GM19240 (cell line): ENCODE results near the gene UGT1A9.
"Not testable (repeated sequence)": the region's sequence is repeated elsewhere in the genome, so short reads cannot be mapped to it uniquely, and the experiment has no call there.

Source experiments
- DNase-seq: peaks from one replicate; pipeline ENCODE4 v3.0.0; 2011; ENCODE audit warnings: low spot score; ENCODE audit not compliant: insufficient read length

Gene UGT1A9

GRCh38 chr2:233680361-233681045 is 8.8 kb downstream of the UGT1A9 start:
- no peak for DNase-seq

- no peak for DNase-seq
Observed at GRCh38 chr2:233681521-233682099, 9.9 kb downstream of the UGT1A9 start, which contains the start of gene UGT1A7. Gene UGT1A7, plus strand, starts transcription at chr2:233681901. Its CDS starts 37 bp downstream, at chr2:233681938.

GRCh38 chr2:233684640-233685039 is 12.9 kb downstream of the UGT1A9 start:
- DNase-seq = no peak

- DNase-seq = no peak
Observed at GRCh38 chr2:233686928-233687327, 15.2 kb downstream of the UGT1A9 start.

GRCh38 chr2:233688341-233688740 is 16.6 kb downstream of the UGT1A9 start:
- DNase-seq = no peak

- no peak for DNase-seq
Observed at GRCh38 chr2:233689031-233689430, 17.3 kb downstream of the UGT1A9 start.

GRCh38 chr2:233689501-233689900 is 17.8 kb downstream of the UGT1A9 start:
- no peak for DNase-seq

- no peak for DNase-seq
Observed at GRCh38 chr2:233690444-233690843, 18.7 kb downstream of the UGT1A9 start.

GRCh38 chr2:233691443-233692433 is 20.0 kb downstream of the UGT1A9 start:
- no peak for DNase-seq

- no peak for DNase-seq
Observed at GRCh38 chr2:233692648-233693047, 20.9 kb downstream of the UGT1A9 start, which contains the start of gene UGT1A6. Gene UGT1A6, plus strand, starts transcription at chr2:233692890. Its CDS starts 115 bp downstream, at chr2:233693005.

- DNase-seq = no peak
Observed at GRCh38 chr2:233693963-233694362, 22.3 kb downstream of the UGT1A9 start.

- no peak for DNase-seq
Observed at GRCh38 chr2:233698740-233699139, 27.0 kb downstream of the UGT1A9 start.

- no peak for DNase-seq
Observed at GRCh38 chr2:233699424-233700027, 27.8 kb downstream of the UGT1A9 start.

- no peak for DNase-seq
Observed at GRCh38 chr2:233700028-233700635, 28.4 kb downstream of the UGT1A9 start.

GRCh38 chr2:233700842-233701241 is 29.1 kb downstream of the UGT1A9 start:
- not testable (repeated sequence) for DNase-seq

GRCh38 chr2:233702238-233702637 is 30.5 kb downstream of the UGT1A9 start:
- no peak for DNase-seq

- DNase-seq = no peak
Observed at GRCh38 chr2:233705911-233706506, 34.3 kb downstream of the UGT1A9 start.

- no peak for DNase-seq
Observed at GRCh38 chr2:233706720-233707119, 35.0 kb downstream of the UGT1A9 start.

GRCh38 chr2:233707940-233708644 is 36.4 kb downstream of the UGT1A9 start:
- DNase-seq = no peak

GRCh38 chr2:233708942-233709341 is 37.2 kb downstream of the UGT1A9 start:
- no peak for DNase-seq
